Uterus (tissue), 2 donors: ENCODE measurements around the gene CRY1.

Experiments
- CTCF ChIP-seq, 4 experiments: fragments of 200-600 bp in 2 of 4; fragments of 450-650 bp in 2 of 4; sonication (generic) in 2 of 4; IDR thresholded peaks; one replicate each; pipeline ENCODE4 v1.5.1; 2016 to 2019; ENCODE audit warnings: antibody characterized with exemption in 4 of 4, mild to moderate bottlenecking in 2 of 4, moderate library complexity in 1 of 4
- POLR2A ChIP-seq, 2 donors: fragments of 450-650 bp; IDR thresholded peaks; one replicate each; pipeline ENCODE4 v1.6.1; 2016; ENCODE audit warnings: antibody characterized with exemption in 2 of 2, mild to moderate bottlenecking in 1 of 2, moderate library complexity in 1 of 2

- TF ChIP-seq CTCF (IDR thresholded peaks at IDR 0.05), result peak; percentile 64 to 80 (median 74)
- TF ChIP-seq POLR2A (IDR thresholded peaks at IDR 0.05), result peak in 1 of 2 donors; percentile 24
These were observed 1.2 kb downstream of the CRY1 start for GRCh38 chr12:107091989-107092641.
